ENCODE results near the gene JAZF1.

- TF ChIP-seq CTCF (IDR thresholded peaks at IDR 0.05; ENCODE audit: low read length) (no peak), EZH2 (optimal IDR thresholded peaks at IDR 0.05; ENCODE audit: low read depth, low read length) (no peak), EZH2phosphoT487 (IDR thresholded peaks at IDR 0.05; ENCODE audit: low read length) (no peak)
Measured at GRCh38 chr7:27967639-27968038, 213.0 kb downstream of the JAZF1 start.

Measured in MM.1S (cell line).